GM21576 (cell line): ENCODE measurements around the gene COPS9.

Experiments
- ATAC-seq: cut with Tn5 transposase; IDR thresholded peaks from one replicate; pipeline ENCODE4 v1.9.1; 2021; ENCODE audit warnings: mild to moderate bottlenecking, moderate library complexity; ENCODE audit not compliant: unreplicated experiment

Gene COPS9

DNA sequence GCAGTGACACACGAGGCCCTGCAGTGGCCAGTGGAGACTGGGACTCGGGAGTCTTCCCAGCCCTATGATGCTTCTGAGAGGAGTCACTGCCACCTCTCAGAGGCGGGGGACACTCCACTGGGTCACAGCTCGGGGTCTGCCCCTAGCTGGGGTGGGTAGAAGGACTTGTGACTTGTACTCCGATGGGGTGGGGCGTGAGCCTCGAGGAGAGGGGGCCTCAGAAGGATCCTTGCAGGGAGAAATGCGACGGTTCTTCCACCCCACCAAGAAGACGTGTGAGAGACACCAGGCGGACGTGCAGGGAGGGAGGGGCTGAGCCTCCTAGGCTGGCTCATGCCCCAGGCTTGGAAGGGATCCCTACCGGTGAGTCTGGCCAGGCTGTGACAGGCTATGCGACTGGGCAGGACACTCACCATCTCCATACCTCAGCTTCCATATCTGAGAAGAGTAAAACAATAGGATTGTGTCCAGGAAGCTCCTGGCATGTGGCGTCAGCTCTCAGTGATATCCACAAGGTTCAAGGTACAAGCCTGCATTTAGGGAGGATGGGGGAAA, 15.4 kb upstream of the COPS9 start:
- ATAC-seq = no peak

DNA sequence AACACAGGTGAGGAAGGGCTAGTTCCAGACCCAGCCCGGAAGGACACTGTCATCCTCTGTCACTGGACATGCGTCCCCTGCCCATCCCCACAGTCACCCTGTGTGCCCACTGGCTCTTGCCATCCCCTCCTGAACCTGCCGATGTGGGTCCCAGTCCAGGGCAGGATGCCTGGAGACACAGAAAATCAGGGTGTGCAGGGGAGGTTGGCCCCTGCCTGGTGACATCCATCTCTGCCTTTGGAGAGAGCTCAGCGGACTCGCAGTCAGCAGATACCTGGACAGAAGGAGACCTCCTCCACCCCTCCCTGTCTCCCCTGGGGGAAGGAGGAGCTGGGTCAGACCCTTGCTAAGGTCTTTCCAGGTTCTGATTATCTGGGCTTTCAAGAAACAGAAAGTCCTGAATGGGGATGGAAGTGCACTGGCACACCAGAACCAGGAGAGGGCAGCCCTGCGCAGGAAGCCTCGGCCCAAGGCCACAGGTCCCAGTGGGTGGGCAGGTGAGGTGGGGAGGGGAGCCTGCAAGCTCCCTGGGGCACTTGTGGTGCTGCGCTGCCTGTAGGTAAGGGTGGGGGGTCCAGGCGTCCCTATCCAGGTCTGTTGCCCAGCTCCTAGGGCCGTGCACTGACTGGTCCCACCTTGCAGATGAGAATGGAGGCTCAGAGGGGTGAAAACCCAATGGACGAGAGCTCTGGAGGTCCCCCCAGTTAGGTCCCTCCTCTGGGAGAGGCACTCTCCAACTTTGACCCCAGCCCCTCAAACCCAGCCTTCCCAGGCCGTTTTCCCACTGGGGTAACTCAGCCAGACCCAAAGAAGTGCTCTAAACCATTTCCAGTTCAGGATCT, 14.1 kb upstream of the COPS9 start:
- no peak for ATAC-seq

DNA sequence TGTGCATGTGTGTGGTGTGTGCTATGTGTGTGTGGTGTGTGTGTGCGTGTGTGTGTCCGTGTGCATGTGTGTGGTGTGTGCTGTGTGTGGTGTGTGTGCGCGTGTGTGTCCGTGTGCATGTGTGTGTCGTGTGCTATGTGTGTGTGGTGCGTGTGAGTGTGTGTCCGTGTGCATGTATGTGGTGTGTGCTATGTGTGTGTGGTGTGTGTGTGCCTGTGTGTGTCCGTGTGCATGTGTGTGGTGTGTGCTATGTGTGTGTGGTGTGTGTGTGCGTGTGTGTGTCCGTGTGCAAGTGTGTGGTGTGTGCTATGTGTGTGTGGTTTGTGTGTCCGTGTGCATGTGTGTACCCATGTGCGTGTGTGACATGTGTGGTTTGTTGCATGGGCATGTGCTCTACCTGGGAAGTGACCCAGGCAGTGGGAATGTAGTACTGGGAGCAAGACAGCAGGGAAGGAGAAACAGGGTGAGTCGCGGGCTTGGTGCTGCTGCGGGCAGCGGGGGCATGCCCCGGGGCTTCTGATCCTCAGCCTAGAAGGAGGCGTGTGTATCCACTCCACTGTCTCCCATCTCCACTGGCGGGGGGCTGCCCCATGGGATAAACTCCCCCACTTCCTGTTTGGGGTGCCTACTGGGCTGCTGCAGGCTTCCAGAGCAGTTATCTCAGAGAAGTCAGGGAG, 11.9 kb upstream of the COPS9 start:
- no peak for ATAC-seq

DNA sequence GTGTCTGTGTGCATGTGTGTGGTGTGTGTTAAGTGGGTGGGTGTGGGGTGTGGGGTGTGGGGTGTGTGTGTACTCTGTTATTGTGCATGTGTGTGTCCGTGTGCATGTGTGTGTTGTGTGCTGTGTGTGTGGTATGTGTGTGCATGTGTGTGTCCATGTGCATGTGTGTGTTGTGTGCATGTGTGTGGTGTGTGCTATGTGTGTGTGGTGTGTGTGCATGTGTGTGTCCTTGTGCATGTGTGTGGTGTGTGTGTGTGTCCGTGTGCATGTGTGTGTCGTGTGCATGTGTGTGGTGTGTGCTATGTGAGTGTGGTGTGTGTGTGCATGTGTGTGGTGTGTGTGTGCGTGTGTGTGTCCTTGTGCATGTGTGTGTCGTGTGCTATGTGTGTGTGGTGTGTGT, 11.3 kb upstream of the COPS9 start:
- ATAC-seq = no peak

DNA sequence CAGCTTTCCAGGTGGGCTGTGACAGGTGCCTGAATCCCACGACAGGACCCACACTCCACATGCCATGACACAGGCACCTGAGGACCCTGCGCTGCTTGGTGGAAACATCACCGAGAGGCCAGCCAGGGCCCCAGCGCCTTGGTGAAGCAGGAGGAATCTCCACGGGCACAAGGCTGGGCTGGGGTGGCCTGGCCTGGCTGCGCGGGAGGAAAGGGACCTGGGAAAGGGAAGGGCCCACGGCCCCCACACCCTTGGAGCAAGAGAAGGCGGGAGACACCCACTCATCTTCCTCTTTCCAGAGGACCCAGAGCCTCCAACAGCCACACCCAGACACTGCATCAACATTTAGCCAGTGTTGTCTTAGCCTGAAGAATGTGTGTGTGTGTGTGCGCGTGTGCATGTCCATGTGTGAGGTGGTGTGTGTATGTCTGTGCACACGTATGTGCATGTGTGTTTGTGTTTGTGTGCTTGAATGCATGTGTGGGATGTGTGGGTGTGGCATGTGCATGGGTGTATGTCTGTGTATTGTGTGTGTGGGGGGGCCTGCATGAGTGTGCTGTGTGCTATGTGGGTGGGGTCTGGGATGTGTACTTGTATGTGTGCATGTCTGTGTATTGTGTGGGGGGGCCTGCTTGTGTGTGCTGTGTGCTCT, 10.6 kb upstream of the COPS9 start:
- no peak for ATAC-seq

DNA sequence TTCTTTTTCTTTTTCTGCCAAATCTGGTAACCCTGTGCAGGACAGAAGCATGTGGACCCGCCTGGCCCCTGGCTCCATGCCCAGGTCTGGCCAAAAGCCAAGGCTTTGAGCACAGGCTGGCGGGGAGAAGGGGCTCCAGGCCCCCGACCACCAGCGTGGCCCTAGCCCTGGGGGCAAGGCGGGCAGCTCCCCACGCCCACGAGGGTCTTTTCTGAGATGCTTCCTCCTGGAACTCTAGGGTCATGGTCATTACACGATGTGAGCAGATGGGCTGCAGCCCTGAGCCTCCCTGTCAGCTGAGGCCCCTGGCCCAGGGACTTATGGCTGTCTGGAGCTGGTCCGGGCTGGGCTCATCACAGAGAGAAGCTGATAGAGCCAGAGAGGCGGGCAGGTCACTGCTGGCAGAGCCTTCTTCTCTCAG, 10.0 kb upstream of the COPS9 start:
- ATAC-seq = no peak

DNA sequence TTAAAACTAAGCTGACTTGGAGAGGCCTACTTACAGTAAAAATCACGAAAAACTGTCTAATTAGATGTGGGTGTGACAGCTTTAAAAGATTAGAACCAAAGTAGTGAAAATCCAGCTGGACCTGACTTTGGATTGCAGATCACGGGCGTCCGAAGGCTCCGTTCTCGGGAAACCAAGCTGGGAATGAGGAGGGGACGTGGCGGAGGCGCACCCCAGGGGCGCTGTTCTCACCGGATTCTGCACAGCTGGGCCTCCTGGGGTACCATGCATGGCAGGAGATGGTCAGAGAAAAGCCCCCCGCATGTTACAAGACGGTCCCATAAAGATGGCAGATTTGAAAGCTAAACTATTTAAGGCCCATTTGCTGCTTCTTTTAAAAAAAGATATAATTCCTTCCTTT, 9.4 kb upstream of the COPS9 start:
- no peak for ATAC-seq

DNA sequence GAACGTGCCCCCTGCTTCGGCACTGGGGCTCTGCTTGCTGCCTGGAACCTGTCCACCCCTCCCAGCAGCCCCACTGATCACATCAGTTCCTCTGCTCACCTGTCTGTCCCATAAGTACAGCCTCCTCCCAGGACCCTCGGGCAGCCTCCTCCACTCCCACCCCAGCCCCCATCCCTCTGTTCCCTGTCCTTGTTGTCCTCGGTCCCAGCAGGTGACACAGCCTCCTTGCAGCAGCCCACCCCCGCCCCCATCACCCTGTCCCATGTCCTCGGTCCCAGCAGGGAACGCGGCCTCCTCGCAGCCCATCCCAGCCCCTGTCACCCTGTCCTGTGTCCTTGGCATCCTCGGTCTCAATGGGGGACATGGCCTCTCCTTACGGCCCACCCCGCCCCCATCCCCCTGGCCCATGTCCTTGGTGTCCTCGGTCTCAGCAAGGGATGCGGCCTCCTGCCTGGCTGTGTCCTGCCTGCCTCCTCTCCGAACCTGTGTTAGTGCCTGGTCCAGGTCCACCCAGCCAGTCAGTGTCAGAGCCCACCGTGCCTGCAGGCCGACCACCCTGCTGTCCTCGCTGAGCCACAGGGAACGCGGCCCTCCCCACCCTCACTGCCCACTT, 8.7 kb upstream of the COPS9 start:
- ATAC-seq = no peak

DNA sequence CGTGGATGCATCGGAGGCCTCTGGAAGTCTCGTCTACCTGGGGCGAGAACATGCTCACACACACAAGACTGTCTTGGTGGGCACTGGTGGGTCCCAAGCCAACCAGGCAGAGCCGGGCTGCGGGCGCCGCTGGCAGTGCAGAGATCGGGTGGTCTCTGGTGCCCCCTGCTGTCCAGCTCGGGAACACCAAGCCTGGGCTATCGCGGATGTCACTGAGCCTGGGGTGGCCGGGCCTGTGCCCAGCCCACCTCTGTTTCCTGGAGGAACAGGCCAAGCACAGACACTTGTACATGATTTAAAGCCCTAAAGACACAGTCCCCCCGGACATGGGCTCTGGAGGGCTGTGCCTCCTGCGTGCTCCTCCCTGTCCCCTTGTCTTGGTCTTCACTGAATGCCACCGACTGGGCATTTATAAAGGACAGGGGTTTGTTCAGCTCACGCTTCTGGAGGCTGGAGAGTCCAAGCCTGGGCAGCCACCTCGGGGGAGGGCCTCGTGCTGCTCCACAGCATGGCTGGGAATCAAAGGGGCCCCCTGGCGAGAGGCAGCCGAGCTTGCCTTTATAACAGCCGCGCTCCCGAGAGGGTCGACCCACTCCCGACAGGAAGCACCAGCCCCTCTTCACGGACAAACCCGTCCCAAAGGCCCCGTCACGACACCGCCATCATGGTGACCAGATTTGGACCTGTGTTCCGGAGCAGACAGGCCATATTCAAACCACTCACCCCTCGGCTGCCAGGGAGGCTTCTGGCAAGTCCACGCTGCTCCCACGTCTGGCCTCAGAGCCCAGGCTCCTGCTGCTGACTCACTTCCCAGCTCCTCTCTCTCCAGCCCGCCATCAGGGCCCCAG, 7.9 kb upstream of the COPS9 start:
- ATAC-seq = peak; percentile 46

DNA sequence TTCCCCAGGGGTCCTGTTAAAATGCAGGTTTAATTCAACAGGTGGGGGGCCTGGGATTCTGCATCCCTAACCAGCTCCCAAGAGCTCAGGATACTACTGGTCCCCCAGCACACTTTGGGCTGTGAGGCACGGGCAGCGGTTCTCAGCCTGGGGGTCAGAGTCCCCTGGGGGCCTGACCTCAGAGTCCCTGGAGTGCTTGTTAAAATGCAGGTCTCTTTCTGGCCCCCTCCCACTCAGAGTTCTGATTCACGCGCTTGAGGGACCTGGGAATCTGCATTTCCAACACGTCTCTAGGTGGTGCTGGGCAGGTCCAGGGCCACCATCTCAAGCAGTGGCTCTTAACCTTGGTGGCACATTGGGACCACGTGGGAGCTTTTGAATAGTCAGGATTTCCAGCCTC, 7.2 kb upstream of the COPS9 start:
- ATAC-seq = no peak

DNA sequence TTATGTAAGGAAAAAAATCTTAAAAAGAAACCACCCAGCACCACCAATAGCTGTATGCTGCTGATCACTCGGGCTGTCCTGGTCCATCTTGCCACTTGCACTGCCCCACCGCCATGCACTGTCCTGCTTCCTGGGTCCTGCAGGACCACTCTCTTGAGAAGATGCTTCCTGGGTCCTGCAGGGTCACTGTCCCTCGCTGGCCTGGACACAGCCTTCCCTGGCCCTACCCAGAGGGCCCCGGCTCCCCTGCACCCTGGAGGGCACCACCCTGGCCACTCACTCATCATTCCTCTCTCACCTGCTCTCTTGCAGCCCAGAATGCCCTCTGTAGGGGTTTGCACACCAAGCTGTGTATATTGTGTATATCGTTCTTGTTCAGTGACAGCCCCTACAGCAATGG, 6.8 kb upstream of the COPS9 start:
- ATAC-seq = no peak

DNA sequence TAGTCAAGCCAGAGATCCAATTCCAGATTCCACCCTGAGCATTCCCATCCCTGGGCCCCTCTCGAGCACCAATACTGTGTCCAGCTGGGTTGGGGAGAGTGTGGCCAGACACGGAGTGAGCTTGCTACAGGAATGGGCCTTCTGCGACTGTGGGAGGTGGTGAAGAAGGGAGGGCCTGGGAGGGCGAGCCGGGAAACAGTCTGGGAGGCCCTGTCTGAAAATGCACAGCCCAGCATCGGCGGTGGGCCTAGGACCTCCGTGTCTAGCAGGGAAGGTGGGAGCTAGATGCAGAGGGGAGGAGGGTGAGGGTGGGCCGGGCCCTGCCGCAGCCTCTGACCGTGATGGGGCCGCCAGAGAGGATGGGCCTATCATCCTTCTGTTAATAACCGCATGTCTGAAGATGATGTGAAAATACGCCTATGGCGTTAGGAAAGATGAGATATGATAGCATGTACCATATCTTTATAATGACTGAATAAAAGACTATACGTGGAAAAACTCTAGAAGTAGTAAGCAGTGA, 6.2 kb upstream of the COPS9 start:
- no peak for ATAC-seq

DNA sequence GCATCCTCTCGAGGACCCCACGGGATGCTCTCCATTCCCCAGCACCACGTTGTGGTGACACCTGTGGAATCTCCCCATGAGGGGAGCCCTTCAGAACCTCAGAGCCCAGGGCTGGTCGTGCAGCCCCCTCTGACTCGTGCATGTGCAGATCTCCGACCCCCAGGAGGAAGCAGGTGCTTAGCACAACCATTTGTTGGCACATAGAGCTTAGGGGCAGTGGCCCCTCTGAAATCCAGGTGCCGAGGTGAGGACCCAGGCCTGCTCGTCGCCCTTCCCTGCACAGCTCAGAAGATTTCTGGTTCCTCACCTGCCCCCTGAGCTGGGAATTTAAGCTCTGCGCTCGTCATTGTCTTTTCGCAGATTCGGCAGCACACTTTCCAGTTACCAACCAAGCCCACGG, 5.6 kb upstream of the COPS9 start:
- ATAC-seq = no peak

DNA sequence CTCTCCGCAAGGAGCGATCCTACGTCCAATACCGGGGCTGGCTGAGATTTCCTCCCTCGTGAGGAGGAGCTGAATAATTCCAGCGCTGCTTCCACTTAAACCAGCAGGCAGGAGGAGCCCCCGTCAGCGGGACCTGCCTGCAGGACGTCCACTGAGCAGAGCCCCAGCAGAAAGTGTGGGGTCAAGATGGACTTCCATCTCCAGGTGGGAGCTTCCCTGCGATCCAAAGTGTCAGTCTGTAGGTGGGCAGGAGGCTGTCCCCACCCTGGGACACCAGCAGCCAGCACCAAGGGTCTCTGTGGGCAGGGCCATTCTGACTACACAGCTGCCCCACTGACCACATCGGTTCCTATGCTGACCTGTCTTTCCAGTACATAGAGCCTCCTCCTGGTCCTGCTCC, 4.8 kb upstream of the COPS9 start:
- no peak for ATAC-seq

DNA sequence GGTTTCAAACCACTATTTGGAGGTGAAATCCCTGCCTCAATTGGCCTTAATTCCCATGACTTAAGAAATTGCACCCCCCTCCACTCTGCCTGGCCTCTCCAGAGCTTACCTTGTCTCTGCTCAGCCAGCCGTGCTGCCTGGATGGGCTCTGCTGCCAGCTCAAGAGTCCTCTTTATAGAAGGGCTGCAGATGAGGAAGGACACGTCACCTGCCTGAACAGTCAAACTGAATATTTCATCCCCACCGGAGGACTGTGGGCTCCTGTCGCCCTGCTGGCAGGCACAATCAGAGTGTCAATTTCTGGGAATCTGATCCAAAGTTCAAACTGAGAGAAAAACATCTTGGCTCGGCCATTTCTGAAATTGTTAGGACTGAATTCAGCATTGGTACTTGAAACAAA, 4.4 kb upstream of the COPS9 start, which contains the start of gene OTOS:
TSS of gene OTOS (minus strand) at position 148 of the 400 bp plus-strand sequence. CDS start 332 bp downstream, outside the sequence.
- ATAC-seq = no peak

DNA sequence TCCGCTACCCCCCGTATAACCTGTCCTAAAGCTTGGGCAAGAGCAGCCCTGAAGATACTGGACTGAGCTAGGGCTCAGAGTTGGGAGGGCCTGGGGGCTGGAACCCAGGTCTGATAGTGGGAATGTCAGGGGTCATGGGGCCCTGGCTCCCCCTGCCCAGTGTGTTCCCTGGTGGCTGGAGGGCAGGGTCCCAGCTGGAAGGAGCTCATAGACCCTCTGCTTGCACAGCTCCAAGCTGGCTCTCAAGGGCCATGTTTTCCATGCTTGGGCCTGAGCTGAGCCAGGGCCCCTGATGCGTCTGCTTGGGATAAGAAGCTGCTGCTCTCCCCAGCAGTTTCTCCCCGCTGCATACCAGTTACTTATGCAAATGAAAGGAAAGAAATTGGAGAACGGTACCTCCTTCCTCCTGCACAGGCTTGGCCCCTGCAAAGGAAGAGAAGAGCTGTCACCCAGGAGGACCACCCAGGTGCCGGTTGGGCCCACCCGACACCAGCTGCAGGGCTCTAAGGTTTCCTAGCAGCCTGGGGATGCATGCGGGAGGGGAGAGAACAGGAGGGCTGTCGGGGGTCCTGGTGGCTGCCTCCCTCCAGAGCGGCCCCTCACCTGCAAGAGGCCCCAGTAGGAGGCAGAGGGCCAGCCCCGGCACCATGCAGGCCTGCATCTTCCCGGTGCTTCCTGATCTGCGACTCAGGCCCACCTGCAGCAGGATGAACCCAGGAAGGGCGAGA, 3.7 kb upstream of the COPS9 start:
- ATAC-seq = no peak

DNA sequence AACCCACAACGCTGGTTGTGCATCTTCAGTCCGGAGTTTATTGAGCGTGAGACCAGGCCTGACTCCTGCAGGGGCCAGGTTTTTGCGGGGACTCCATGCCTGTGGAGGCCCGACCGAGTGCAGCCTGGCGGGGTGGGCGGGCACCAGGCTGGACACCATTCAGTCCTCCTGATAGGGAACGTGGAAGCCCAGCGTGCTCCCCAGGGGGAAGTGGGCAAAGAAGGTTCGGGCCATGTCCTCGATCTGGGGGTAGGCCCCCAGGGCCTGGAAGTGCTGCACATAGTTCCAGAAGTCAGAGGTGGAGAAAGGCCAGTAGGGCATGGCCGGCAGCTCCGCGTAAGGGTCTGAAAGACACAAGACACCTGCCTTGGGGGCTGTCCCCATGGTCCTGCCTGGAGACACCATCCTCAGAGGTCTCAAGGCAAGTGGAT, 2.9 kb upstream of the COPS9 start:
- no peak for ATAC-seq

DNA sequence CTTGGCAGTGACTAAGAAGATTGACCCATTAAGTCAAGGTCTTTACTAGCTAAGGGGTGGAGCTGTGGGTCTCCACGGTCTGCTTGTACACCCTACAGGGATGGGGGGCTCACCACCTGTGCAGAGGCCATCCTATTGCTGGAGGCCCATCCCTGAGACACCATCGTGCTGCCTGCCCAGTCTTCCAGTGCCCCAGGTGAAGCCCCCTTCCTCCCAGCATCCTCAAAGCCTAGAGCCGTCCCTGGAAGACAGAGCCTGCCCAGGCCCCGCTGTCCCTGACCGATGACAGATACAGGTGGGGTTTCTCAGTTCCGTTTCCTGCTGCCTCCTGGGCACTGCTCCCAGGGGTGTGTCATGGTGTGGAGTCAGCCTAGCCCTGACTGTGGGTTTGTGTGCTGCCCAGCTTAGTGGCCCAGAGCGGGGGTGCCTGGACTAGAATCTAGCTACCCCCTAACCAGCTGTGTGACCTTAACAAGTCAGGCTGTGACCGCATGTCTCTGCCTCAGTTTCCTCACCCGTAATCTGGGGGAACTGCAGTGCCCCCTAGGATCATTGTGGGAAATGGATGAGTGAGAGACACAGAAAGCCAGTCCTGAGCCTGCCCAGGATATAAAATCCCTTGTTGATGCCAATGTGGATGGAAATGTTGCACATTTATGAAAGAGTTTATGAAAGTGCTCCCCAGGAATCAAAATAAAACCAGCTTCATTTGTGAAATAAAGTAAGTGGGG, 2.3 kb upstream of the COPS9 start:
- ATAC-seq = no peak
